ENCODE results near the gene CXorf66.
A peak's percentile ranks its signal among the peaks of the same experiment; 100 is the strongest.
"Not testable (repeated sequence)": the region's sequence is repeated elsewhere in the genome, so short reads cannot be mapped to it uniquely, and the experiment has no call there.

CXorf66 gene, protein sequence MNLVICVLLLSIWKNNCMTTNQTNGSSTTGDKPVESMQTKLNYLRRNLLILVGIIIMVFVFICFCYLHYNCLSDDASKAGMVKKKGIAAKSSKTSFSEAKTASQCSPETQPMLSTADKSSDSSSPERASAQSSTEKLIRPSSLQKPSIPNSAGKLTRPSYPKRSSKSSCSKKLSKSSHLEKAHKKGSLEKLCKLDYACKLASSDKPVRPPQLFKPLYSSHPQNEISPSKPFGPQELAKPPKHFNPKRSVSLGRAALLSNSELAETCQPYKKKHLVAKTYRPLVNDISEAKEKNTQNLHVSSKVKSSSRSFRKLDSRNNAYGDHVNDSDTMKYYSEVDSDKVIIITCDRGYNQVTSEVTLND
- total RNA-seq = 0 reads per million in 4 donors

- DNase-seq = no peak
Measured at GRCh38 chrX:139965421-139965820, at the start of gene CXorf66. TSS of gene CXorf66 (minus strand) at chrX:139965521. CDS start at chrX:139965496, 25 bp downstream.

GRCh38 chrX:139982856-139983255 lies 17.5 kb upstream of the CXorf66 start:
- DNase-seq = no peak

- DNase-seq = no peak
Measured at GRCh38 chrX:139974471-139974870, 9.2 kb upstream of the CXorf66 start.

DNA sequence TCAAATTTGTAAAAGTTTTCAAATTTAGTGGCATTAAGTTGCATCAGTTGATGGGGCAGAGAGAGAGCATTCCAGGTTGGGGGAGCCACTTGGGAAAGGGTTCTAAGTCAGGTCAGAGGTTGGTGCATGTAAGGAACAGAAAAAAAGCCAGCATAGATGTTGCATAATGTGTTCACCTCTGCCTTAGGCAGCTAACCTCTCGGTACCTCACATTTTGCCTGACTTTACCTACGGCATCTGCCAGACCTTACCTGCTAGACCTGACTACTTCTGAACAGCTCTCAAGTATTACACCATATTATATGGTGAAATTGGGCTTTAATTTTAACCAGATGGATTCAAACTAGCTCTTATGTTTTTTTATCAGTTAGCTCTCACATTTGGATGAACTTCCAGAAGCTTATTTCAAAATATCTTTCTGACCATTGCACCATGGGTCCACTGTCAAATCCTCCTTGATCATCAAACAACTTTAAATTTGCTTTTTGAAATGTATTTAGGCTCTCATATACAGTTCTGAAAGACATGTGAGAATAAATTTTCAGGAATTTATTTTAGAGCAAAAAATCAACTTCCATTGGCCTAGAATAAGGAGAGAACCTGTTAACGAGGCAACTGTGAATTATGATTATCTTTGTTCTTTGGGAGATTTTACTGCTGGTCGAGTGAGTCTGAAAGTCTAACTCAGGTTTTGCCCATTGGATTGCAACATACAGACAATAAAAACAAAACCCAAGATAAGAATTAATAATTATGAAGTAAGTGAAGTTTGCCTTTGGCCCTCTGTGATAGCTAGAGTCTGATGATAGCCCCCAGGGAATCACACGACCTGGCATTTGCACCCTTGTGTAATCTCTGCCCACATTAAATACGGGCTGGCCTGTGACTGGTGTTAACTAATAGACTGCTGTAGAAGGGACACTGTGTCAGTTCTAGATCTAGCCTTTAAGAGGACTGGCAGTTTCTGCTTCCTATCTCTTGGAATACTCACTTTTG lies 7.6 kb upstream of the CXorf66 start:
- DNase-seq = no peak

DNA sequence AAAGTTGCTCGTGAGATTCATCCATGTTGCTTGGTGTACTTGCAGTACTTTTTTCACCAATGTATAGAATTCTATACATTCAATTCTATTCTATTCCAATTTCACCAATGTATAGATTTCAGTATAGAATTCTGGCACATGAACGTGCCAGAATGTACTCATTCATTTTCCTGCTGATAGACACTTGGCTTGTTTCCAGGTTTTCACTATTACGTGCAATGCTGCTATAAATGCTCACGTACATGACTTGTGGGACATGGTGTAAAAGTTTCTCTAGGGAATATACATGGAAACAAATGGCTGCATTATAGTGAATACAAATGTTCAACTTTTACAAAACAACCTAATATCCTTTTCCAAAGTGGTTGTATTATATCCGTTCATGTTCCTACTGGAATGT lies 6.8 kb upstream of the CXorf66 start:
- no peak for DNase-seq

DNA sequence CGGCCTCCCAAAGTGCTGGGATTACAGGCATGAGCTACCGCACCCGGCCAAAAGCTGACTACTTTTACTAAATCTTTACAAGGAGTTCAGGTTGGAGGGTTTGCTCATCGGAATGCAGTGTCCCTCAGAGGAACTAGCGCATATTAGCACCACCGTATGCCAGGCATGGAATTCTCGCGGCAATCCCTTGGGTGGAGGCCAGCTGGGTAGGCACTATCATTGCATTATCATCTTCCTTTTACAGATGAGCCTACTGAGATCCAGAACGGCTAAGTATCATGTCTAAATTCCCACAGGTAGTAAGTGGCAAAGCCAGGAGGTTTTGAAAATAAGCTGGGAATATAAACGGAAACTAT lies 6.1 kb upstream of the CXorf66 start:
- no peak for DNase-seq

GRCh38 chrX:139969286-139969685 lies 4.0 kb upstream of the CXorf66 start:
- DNase-seq = no peak

DNA sequence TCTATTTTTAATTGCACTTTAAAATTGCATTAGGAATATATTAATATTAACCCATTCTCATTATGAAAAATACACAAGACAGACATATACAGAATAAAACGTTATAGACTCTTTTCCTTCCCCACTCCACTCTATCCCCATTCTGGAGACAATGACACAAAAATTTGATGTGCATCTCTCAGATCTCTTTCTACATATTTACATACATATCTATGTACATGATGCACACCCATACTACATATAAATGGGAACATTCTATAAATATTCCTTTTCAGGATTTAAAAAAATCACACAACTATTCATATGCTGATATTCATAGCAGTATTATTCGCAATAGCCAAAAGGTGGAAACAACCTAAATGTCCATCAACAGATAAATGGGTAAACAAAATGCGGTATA lies 2.4 kb upstream of the CXorf66 start:
- no peak for DNase-seq

- no peak for DNase-seq
Measured at GRCh38 chrX:139967300-139967699, 2.0 kb upstream of the CXorf66 start.

- DNase-seq = not testable (repeated sequence)
Measured at GRCh38 chrX:139966159-139966558, 838 bp upstream of the CXorf66 start.

- not testable (repeated sequence) for DNase-seq
Measured at GRCh38 chrX:139961091-139961490, 4.2 kb downstream of the CXorf66 start.

GRCh38 chrX:139949703-139950102 lies 15.6 kb downstream of the CXorf66 start:
- DNase-seq = no peak

DNA sequence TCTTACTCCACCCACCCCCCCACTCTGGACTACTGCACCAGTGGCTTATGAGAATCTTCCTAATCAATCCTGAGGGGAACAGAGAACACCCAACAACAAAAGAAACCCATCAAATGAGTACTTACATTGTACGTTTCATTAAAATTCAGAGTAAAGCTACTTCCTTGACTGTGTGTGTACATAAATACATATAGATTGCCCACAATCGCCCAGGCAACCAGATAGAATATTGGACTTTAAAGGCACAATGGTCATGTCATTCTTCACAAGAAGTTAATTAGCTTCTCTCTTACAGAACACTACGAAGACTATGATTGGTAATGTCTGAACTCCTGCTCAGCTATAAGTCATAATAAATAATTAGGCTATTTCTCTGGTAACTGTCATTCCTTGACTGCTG lies 20.2 kb downstream of the CXorf66 start:
- no peak for DNase-seq

GRCh38 chrX:139936259-139936658 lies 29.1 kb downstream of the CXorf66 start:
- DNase-seq = no peak

DNA sequence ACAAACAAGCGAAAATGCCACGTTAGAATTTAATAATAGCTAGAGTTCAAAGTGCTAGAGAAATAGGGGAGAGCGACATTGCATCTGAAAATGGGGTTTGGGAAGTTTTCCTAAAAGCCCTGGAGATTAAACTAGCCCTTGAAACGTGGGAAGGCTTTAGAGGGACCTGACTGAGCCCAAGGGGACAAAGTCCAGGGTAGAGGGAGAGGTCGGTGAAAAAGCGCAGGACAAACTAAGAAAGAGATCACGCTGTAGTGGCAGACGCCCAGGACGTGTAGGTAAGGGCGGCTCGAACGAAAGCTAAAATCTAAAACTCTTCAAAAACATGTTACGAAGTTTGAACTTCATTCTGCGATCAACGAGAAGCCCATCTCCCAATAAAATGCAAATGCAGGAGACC lies 31.4 kb downstream of the CXorf66 start:
- DNase-seq = no peak

DNA sequence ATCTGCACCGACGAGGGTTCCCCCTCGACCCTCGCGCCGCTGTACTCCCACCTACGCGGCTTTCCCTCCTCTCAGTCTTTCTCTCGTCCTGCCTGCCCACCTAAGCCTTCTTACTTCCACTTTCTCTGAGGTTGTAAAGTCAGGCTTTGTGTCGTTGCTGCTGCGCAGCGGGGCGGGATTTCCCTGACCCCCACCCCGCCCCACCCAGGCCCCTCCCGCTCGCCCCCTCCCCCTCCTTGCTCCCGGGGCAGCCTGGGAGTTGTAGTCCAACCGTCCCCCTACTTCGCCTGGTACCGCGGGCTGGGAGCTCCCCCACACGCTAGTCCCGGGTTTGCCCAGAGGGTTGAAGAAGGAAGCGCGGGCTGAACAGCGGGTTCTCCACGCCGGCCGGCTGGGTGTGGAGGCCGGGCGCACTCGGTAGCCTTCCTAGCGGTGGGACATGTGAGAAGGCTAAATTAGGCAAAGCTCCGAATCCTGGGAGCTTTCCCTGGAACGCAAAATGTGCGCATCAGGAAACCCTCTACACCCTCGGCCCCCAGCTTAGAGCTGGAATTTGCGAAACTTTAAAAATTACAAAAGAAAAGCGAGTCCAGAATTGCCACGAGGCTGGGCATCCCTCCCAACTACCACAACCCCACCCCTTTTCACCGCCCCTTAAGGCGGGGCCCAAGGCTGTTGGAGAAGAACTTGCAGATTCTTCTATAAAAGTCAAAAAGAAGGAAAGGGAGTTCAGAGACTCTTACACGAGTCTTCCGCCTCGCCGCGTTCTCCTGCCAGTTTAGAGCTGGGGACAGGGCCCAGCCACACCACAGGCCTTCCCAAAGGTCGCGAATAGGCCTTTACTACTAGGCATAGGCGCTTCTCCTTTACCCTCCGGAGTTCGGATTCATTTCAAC lies 32.2 kb downstream of the CXorf66 start, which contains the start of gene ATP11C:
Gene ATP11C, minus strand, starts transcription at position 153 of the 896 bp plus-strand sequence. CDS start 1,011 bp downstream, outside the sequence.
- DNase-seq = peak; percentile 62 to 80 (median 74)

DNA sequence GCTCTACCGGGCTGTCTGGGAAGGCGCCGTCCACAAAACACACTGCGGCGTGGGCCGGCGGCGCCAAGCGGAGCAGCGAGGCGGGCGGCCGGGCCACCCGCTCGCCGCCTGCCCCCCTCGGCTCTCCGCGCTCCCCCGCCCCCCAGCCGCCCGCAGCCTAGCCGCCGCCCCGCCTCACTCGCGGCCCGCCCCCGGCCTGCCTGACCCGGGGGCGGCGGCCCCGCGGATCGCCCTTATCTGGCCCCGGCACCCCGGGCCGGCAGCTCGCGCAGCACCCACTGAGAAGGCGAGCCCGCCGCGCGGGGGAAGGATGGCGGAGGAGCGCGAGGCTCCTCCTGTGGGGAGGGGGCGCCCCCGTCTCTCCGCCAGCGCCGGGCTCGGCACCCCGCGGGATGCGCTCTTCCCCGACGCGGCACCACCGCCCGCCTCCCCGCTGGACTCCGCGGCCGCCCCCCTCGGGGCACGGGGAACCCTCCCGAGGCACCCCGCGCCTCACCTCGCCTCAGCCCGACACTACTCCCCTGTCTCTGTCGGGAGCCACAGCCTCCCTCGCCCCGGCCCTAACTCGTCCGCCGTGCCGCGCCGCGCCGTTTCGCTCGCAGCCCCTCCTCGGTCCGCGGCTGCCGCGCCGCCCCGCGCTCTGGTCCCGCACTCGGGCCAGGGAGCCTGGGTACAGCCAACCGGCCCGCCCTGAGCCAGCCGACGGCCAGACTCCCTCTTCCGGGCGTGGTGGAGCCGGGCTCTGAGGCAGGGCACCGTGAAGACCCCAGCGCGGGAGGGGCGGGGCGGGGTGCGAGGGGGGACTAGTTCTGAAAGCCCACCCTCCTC lies 33.0 kb downstream of the CXorf66 start:
- DNase-seq = peak; percentile 16 to 53 (median 23)

DNA sequence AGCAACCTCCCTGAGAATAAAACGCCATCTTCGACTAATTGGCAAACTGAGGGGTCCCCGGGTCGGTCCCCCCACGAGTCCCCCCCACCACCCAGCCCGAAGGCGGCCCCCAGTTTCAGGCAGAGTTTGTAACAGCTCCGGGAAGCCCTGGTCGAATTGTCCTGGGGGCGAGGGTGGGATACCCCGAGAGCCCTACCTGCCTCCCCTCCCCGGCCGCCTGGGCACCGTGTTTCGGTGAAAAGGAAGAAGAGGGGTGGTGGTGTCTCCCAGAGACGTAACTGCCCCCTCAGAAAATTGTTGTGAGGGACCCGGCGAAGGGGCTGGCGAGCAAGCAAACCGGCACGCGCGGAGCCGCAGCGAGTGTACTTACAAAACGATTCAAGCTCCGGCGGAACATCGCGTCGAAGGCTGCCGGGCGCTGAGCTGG lies 33.7 kb downstream of the CXorf66 start:
- DNase-seq = peak in 1 of 5 donors; percentile 17

GRCh38 chrX:139930916-139931645 lies 34.2 kb downstream of the CXorf66 start:
- DNase-seq = peak in 1 of 5 donors; percentile 2

GRCh38 chrX:139930401-139930800 lies 34.9 kb downstream of the CXorf66 start:
- peak in 1 of 5 donors; percentile 4 for DNase-seq

GRCh38 chrX:139929876-139930275 lies 35.4 kb downstream of the CXorf66 start:
- DNase-seq = no peak
